Osteocyte (in vitro differentiated cells): ENCODE measurements around the gene EFL1. TPM values are rescaled to one million over a fixed set of nuclear protein-coding genes. Genes with fewer than 3 reads are reported as not detected.

Experiments used
- DNase-seq: peaks from one replicate; pipeline ENCODE4 v3.0.0; 2021; ENCODE audit warnings: mixed read lengths; ENCODE audit not compliant: unreplicated experiment; ENCODE audit errors: extremely low spot score
- H3K27ac Mint-ChIP-seq: one replicate; pipeline ENCODE4 v1.8.0; 2021; ENCODE audit warnings: mild to moderate bottlenecking, mixed read lengths; ENCODE audit not compliant: unreplicated experiment
- H3K27me3 Mint-ChIP-seq: one replicate; pipeline ENCODE4 v1.8.0; 2021; ENCODE audit warnings: mixed read lengths; ENCODE audit not compliant: unreplicated experiment
- H3K36me3 Mint-ChIP-seq: one replicate; pipeline ENCODE4 v1.8.0; 2021; ENCODE audit warnings: mixed read lengths; ENCODE audit not compliant: unreplicated experiment
- H3K4me1 Mint-ChIP-seq: one replicate; pipeline ENCODE4 v1.8.0; 2021; ENCODE audit warnings: mixed read lengths; ENCODE audit not compliant: unreplicated experiment
- H3K4me3 Mint-ChIP-seq: one replicate; pipeline ENCODE4 v1.8.0; 2021; ENCODE audit warnings: mild to moderate bottlenecking, moderate library complexity, mixed read lengths; ENCODE audit not compliant: unreplicated experiment
- H3K9me3 Mint-ChIP-seq: one replicate; pipeline ENCODE4 v1.8.0; 2021; ENCODE audit warnings: mixed read lengths; ENCODE audit not compliant: unreplicated experiment
- CTCF ChIP-seq: fragments of 200-600 bp; sonication (generic); IDR thresholded peaks from 2 replicates; pipeline ENCODE4 v1.5.0; 2021; ENCODE audit warnings: antibody characterized with exemption, mild to moderate bottlenecking, moderate library complexity
- total RNA-seq: library from RNA; stranded (reverse); gene quantifications from 2 replicates; pipeline ENCODE4 v1.2.1, GENCODE V29; 2021

Gene EFL1
- total RNA-seq, 1 donor from 2014 or later: 17.9 TPM

GRCh38 chr15:82186161-82186560 lies 76.4 kb downstream of the EFL1 start:
- DNase-seq: no peak
- Mint-ChIP-seq H3K36me3 (peaks cover 3% of the 10 kb centered on the region), H3K27ac (no peak overlapping the region), H3K4me3 (no peak overlapping the region), H3K4me1 (peaks cover 28% of the 10 kb centered on the region), H3K9me3 (no peaks in the 10 kb centered on the region), H3K27me3 (no peaks in the 10 kb centered on the region)
- no peak for TF ChIP-seq CTCF

- Mint-ChIP-seq H3K36me3 (no peaks in the 10 kb centered on the region), H3K27me3 (no peaks in the 10 kb centered on the region), H3K27ac (no peak overlapping the region), H3K4me3 (no peak overlapping the region), H3K4me1 (peaks cover 22% of the 10 kb centered on the region), H3K9me3 (no peaks in the 10 kb centered on the region)
- no peak for DNase-seq
- TF ChIP-seq CTCF: no peak
These were observed 77.8 kb downstream of the EFL1 start for GRCh38 chr15:82184776-82185175.

GRCh38 chr15:82184355-82184754 lies 78.2 kb downstream of the EFL1 start:
- Mint-ChIP-seq H3K27me3 (no peaks in the 10 kb centered on the region), H3K27ac (no peak overlapping the region), H3K9me3 (no peaks in the 10 kb centered on the region), H3K36me3 (no peaks in the 10 kb centered on the region), H3K4me1 (peaks cover 23% of the 10 kb centered on the region), H3K4me3 (no peak overlapping the region)
- TF ChIP-seq CTCF: no peak
- DNase-seq: no peak

GRCh38 chr15:82183121-82184031 lies 79.2 kb downstream of the EFL1 start:
- no peak overlapping the region for H3K4me3 Mint-ChIP-seq
- no peaks in the 10 kb centered on the region for H3K36me3 Mint-ChIP-seq
- no peaks in the 10 kb centered on the region for H3K9me3 Mint-ChIP-seq
- H3K4me1 Mint-ChIP-seq: peaks cover 27% of the 10 kb centered on the region
- no peaks in the 10 kb centered on the region for H3K27me3 Mint-ChIP-seq
- TF ChIP-seq CTCF: no peak
- no peak for DNase-seq
- H3K27ac Mint-ChIP-seq: peak overlapping the region; percentile 76

- Mint-ChIP-seq H3K27me3 (no peaks in the 10 kb centered on the region), H3K4me1 (peaks cover 47% of the 10 kb centered on the region), H3K27ac (no peak overlapping the region), H3K4me3 (no peak overlapping the region), H3K9me3 (no peaks in the 10 kb centered on the region), H3K36me3 (no peaks in the 10 kb centered on the region)
- TF ChIP-seq CTCF: no peak
- DNase-seq: no peak
These were observed 81.2 kb downstream of the EFL1 start for GRCh38 chr15:82181371-82181770.
